H1 (cell line): ENCODE measurements around the gene TRIM45. TPM values are rescaled to one million over a fixed set of nuclear protein-coding genes. Genes with fewer than 3 reads are reported as not detected.

ENCODE experiments used
- CTCF ChIA-PET: fragments of 300-600 bp; sonication (Branson Sonifier 250); formaldehyde crosslinking; loops from one replicate; lab custom pipeline; 2021; ENCODE audit not compliant: partially characterized antibody; lab: Charles Lee
- POLR2A ChIA-PET: fragments of 300-600 bp; sonication (Branson Sonifier 250); formaldehyde crosslinking; loops from one replicate; lab custom pipeline; 2021; ENCODE audit warnings: inconsistent platforms; ENCODE audit not compliant: partially characterized antibody; lab: Charles Lee
- DNase-seq, 2 experiments: peaks; one replicate each; pipeline versions ENCODE4 v3.0.0 to v3.0.0-alpha.2; 2010 to 2022; ENCODE audit warnings: low spot score in 2 of 2, low read depth in 1 of 2, mixed read lengths in 1 of 2
- FAIRE-seq: peaks from 2 replicates; lab custom pipeline; 2011; peaks lifted over from hg19 to GRCh38; lab: Jason Lieb, UNC
- H2AFZ ChIP-seq: 2 replicates; pipeline ENCODE4 v1.8.1; 2012; ENCODE audit warnings: low read length, inconsistent platforms
- H2AK5ac ChIP-seq: 2 replicates; pipeline ENCODE4 v1.6.1; 2013; ENCODE audit warnings: low read depth, low read length
- H2BK120ac ChIP-seq: replicated peaks from 2 replicates; pipeline ENCODE3; 2013; ENCODE audit warnings: low read depth, low read length, inconsistent platforms
- H2BK12ac ChIP-seq: 2 replicates; pipeline ENCODE4 v1.6.1; 2013; ENCODE audit warnings: low read depth, low read length
- H2BK15ac ChIP-seq: 2 replicates; pipeline ENCODE4 v1.6.1; 2013; ENCODE audit warnings: low read length
- H2BK20ac ChIP-seq: 2 replicates; pipeline ENCODE4 v1.6.1; 2013; ENCODE audit warnings: low read length
- H2BK5ac ChIP-seq: 2 replicates; pipeline ENCODE4 v1.6.1; 2013; ENCODE audit warnings: low read depth, low read length
- H3K14ac ChIP-seq: 2 replicates; pipeline ENCODE4 v1.6.1; 2013; ENCODE audit warnings: inconsistent platforms; ENCODE audit not compliant: insufficient read length
- H3K18ac ChIP-seq: 2 replicates; pipeline ENCODE4 v1.6.1; 2013; ENCODE audit warnings: low read length; ENCODE audit errors: extremely low read depth
- H3K23ac ChIP-seq: 2 replicates; pipeline ENCODE4 v1.6.1; 2013; ENCODE audit warnings: inconsistent platforms; ENCODE audit not compliant: insufficient read length
- H3K23me2 ChIP-seq: 2 replicates; pipeline ENCODE4 v1.6.1; 2013; ENCODE audit warnings: low read depth, low read length
- H3K27ac ChIP-seq: 2 replicates; pipeline ENCODE4 v1.6.1; 2011; ENCODE audit warnings: low read depth, low read length, inconsistent platforms
- H3K27me3 ChIP-seq, 4 experiments: replicated peaks in 1 of 4; 1 replicate in 1 of 4; 2 replicates in 3 of 4; pipeline versions ENCODE4 v1.6.1 to v1.8.1; 2011 to 2013; ENCODE audit warnings: low read length in 3 of 4, mild to moderate bottlenecking in 3 of 4, inconsistent platforms in 2 of 4, mixed read lengths in 2 of 4, moderate library complexity in 1 of 4; ENCODE audit not compliant: control insufficient read depth in 3 of 4, insufficient read depth in 3 of 4; ENCODE audit errors: extremely low read depth in 1 of 4
- H3K36me3 ChIP-seq, 4 experiments: 2 replicates each; pipeline versions ENCODE4 v1.6.1 to v1.8.1; 2011 to 2013; ENCODE audit warnings: mild to moderate bottlenecking in 4 of 4, low read length in 3 of 4, moderate library complexity in 2 of 4, control low read depth in 1 of 4, inconsistent platforms in 1 of 4; ENCODE audit not compliant: insufficient read depth in 4 of 4, control insufficient read depth in 2 of 4
- H3K4ac ChIP-seq: replicated peaks from 2 replicates; pipeline ENCODE3; 2013; ENCODE audit warnings: low read length, low read depth, mixed read lengths, inconsistent platforms; ENCODE audit not compliant: insufficient read length
- H3K4me1 ChIP-seq, 4 experiments: replicated peaks in 1 of 4; 1 replicate in 1 of 4; 2 replicates in 3 of 4; pipeline versions ENCODE4 v1.6.1 to v1.8.1; 2011 to 2013; ENCODE audit warnings: low read length in 3 of 4, inconsistent platforms in 2 of 4, mixed read lengths in 1 of 4; ENCODE audit not compliant: insufficient read depth in 4 of 4, control insufficient read depth in 3 of 4
- H3K4me2 ChIP-seq, 2 experiments: 2 replicates each; pipeline versions ENCODE4 v1.6.1 to v1.8.1; 2011 to 2013; ENCODE audit warnings: low read depth in 2 of 2, low read length in 2 of 2, control low read depth in 1 of 2, inconsistent platforms in 1 of 2, mild to moderate bottlenecking in 1 of 2; ENCODE audit not compliant: insufficient read depth in 1 of 2
- H3K4me3 ChIP-seq, 4 experiments: fragments of 200-600, 300-600 bp in 1 of 4; sonication (generic), shearing (Covaris generic), sonication (Bioruptor Twin) in 1 of 4; 2 replicates each; pipeline versions ENCODE4 v1.5.1 to v1.8.1; 2011 to 2016; ENCODE audit warnings: low read length in 4 of 4, low read depth in 3 of 4, control low read depth in 2 of 4, inconsistent platforms in 2 of 4, mild to moderate bottlenecking in 2 of 4, mixed read lengths in 1 of 4, moderate library complexity in 1 of 4; ENCODE audit not compliant: insufficient read depth in 2 of 4; ENCODE audit errors: extremely low read depth in 1 of 4
- H3K56ac ChIP-seq: replicated peaks from 2 replicates; pipeline ENCODE3; 2013; ENCODE audit warnings: low read depth, mild to moderate bottlenecking, mixed read lengths, low read length, inconsistent platforms; ENCODE audit not compliant: insufficient read length
- H3K79me1 ChIP-seq: 2 replicates; pipeline ENCODE4 v1.6.1; 2013; ENCODE audit warnings: low read depth, low read length, control low read depth
- H3K79me2 ChIP-seq, 2 experiments: 2 replicates each; pipeline versions ENCODE4 v1.6.1 to v1.8.1; 2012 to 2013; ENCODE audit warnings: low read length in 2 of 2, mild to moderate bottlenecking in 2 of 2, inconsistent platforms in 1 of 2; ENCODE audit not compliant: insufficient read depth in 2 of 2, control insufficient read depth in 1 of 2
- H3K9ac ChIP-seq, 4 experiments: replicated peaks in 1 of 4; 1 replicate in 1 of 4; 2 replicates in 3 of 4; pipeline versions ENCODE4 v1.6.1 to v1.8.1; 2011 to 2013; ENCODE audit warnings: low read depth in 3 of 4, low read length in 3 of 4, control low read depth in 2 of 4, mild to moderate bottlenecking in 2 of 4, moderate library complexity in 2 of 4, inconsistent platforms in 1 of 4; ENCODE audit errors: extremely low read depth in 1 of 4
- H3K9me3 ChIP-seq, 2 experiments: 2 replicates each; pipeline versions ENCODE4 v1.6.1 to v1.8.1; 2012 to 2013; ENCODE audit warnings: mild to moderate bottlenecking in 2 of 2, moderate library complexity in 2 of 2, control low read depth in 1 of 2, inconsistent platforms in 1 of 2, low read depth in 1 of 2, low read length in 1 of 2, mixed read lengths in 1 of 2; ENCODE audit not compliant: insufficient read depth in 2 of 2
- H4K20me1 ChIP-seq, 2 experiments: replicated peaks in 1 of 2; 2 replicates each; pipeline versions ENCODE3 to v1.8.1; 2011 to 2013; ENCODE audit warnings: inconsistent platforms in 2 of 2, low read length in 2 of 2, mild to moderate bottlenecking in 1 of 2; ENCODE audit not compliant: insufficient read depth in 2 of 2, control insufficient read depth in 1 of 2
- H4K5ac ChIP-seq: 2 replicates; pipeline ENCODE4 v1.6.1; 2013; ENCODE audit warnings: low read length, low read depth, mixed read lengths, inconsistent platforms; ENCODE audit not compliant: insufficient read length
- H4K8ac ChIP-seq: 2 replicates; pipeline ENCODE4 v1.8.0; 2013; ENCODE audit warnings: mild to moderate bottlenecking, moderate library complexity, low read length, inconsistent platforms; ENCODE audit not compliant: insufficient read depth; ENCODE audit errors: extremely low read depth
- H4K91ac ChIP-seq: replicated peaks from 2 replicates; pipeline ENCODE3; 2013; ENCODE audit warnings: low read length, mixed read lengths, inconsistent platforms; ENCODE audit not compliant: insufficient read length
- BACH1 ChIP-seq: IDR thresholded peaks from 2 replicates; pipeline ENCODE4 v1.6.1; 2012; ENCODE audit warnings: low read length, improper control_type of control experiment
- HDAC2 ChIP-seq, 2 experiments: fragments of 300-600 bp in 1 of 2; sonication (generic) in 1 of 2; IDR thresholded peaks; 2 replicates each; pipeline ENCODE4 v1.6.1; 2011 to 2012; ENCODE audit warnings: low read depth in 2 of 2, low read length in 2 of 2, mild to moderate bottlenecking in 2 of 2, moderate library complexity in 2 of 2, borderline replicate concordance in 1 of 2, inconsistent platforms in 1 of 2
- TAF1 ChIP-seq: IDR thresholded peaks from 2 replicates; pipeline ENCODE4 v1.6.1; 2011; ENCODE audit warnings: mild to moderate bottlenecking, low read depth, low read length
- WGBS, 2 experiments: shearing (Covaris generic) in 1 of 2; methylation state at CpG; one replicate each; pipeline versions ENCODE4 v1.1.6 to v1.1.7; 2013 to 2015; ENCODE audit warnings: low lambda C conversion rate in 2 of 2, mixed read lengths in 2 of 2, inconsistent platforms in 1 of 2, low coverage in 1 of 2, missing lambda C conversion rate in 1 of 2; ENCODE audit not compliant: insufficient replicate concordance in 2 of 2, insufficient coverage in 1 of 2, insufficient read length in 1 of 2; ENCODE audit errors: extremely low coverage in 1 of 2, missing lambda C conversion rate in 1 of 2; 5-methylcytosine and 5-hydroxymethylcytosine counted together
- polyA plus RNA-seq, 7 experiments: library from polyadenylated mRNA; depleted of rRNA in 3 of 7; stranded (reverse) in 5 of 7; unstranded in 2 of 7; fragments of >200 nt in 5 of 7; fragments of 200-250 nt in 2 of 7; gene quantifications; 1 replicate in 5 of 7; 2 replicates in 1 of 7; 4 replicates in 1 of 7; pipeline versions ENCODE4 v1.2.1 to v1.2.3, GENCODE V29; 2011 to 2013; ENCODE audit warnings: missing spikeins in 2 of 7, mixed read lengths in 2 of 7
- total RNA-seq: library from RNA; stranded (reverse); fragmentation: NEBNext Ultra II Directional; extraction: Animal tissue kit (Norgen Biotek cat#: 25700); gene quantifications from 2 replicates; pipeline ENCODE4 v1.2.1, GENCODE V29; 2021
- TF ChIP-seq, protein P1 (sequence below): IDR thresholded peaks from 2 replicates; pipeline ENCODE4 v1.6.1; 2012; ENCODE audit warnings: inconsistent platforms

TRIM45 gene
- total and polyA plus RNA-seq, 2 of the 8 experiments (the other 6 are each of a cell fraction or from before 2014, with no cell fraction given) = 13.7 to 16.7 TPM

DNA sequence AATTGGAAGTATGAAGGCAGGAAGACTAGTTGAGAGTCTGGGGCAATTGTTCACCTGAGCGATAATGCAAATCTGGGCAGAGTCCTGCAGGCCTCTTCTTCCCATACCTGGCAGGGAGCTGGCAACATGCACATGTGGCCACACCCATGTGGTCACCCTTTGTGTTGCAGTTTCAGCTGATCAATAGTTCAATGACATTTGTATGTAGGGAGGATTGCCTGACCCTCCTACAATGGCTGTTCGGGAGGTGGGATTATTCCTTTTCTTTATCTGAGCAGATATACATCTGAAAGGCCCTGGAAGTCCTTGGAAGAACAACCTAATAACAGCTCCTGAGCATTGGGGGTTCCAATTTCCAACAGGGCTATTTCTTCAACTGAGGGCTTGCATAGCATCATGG is 15.2 kb upstream of the TRIM45 start:
- no peaks in the 10 kb centered on the region for H3K36me3 ChIP-seq
- H4K91ac ChIP-seq = no peak overlapping the region
- no peak overlapping the region for H3K14ac ChIP-seq
- no peak overlapping the region for H3K27ac ChIP-seq
- H2BK20ac ChIP-seq = 0 out of 2 replicates have a peak overlapping the region, but pooled peaks have one; percentile 53
- peak overlapping the region; percentile 41 for H2BK120ac ChIP-seq
- no peak overlapping the region for H3K4me3 ChIP-seq
- no peaks in the 10 kb centered on the region; the same call in 1 of the 2 replicates for H3K23me2 ChIP-seq
- H2BK5ac ChIP-seq = no peak overlapping the region
- no peak overlapping the region for H3K4ac ChIP-seq
- H3K23ac ChIP-seq = no peak overlapping the region
- H3K4me1 ChIP-seq = peaks cover 0 to 16% (median 12%) of the 10 kb centered on the region in 4 experiments; a peak in 4 of 7 replicates
- H3K79me2 ChIP-seq = no peaks in the 10 kb centered on the region
- no peak overlapping the region for H3K56ac ChIP-seq
- no peaks in the 10 kb centered on the region for H3K27me3 ChIP-seq
- H3K18ac ChIP-seq = no peak overlapping the region; the same call in 1 of the 2 replicates
- no peaks in the 10 kb centered on the region for H3K79me1 ChIP-seq
- FAIRE-seq (no peak), DNase-seq (no peak)
- no peaks in the 10 kb centered on the region for H3K9me3 ChIP-seq
- H2BK12ac ChIP-seq = 0 out of 2 replicates have a peak overlapping the region, but pooled peaks have one; percentile 60
- peak overlapping the region; percentile 2 to 36; a peak in 2 of 4 replicates for H3K4me2 ChIP-seq
- H4K20me1 ChIP-seq = no peaks in the 10 kb centered on the region
- no peak overlapping the region for H4K5ac ChIP-seq
- no peak overlapping the region for H2BK15ac ChIP-seq
- ChIA-PET CTCF (interaction anchor here (0.7 to 4.3 kb wide), 5 partner anchors 9 to 148 kb away, joined by 3 to 23 read pairs (median 9); no protein-coding TSS in a partner anchor), POLR2A (interaction anchor here (0.6 to 1.1 kb wide), 2 partner anchors 120 to 148 kb away, joined by 3 read pairs; no protein-coding TSS in a partner anchor)
- WGBS, 2 experiments = 31% methylated on average over 2 of the region's 2 CpGs; no CpG with 5 or more reads in 1 of the 2 experiments
- TF ChIP-seq, protein P1, sequence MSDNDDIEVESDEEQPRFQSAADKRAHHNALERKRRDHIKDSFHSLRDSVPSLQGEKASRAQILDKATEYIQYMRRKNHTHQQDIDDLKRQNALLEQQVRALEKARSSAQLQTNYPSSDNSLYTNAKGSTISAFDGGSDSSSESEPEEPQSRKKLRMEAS = peak; percentile 65
- TF ChIP-seq TAF1 = no peak
- TF ChIP-seq BACH1 = no peak
- no peak for TF ChIP-seq HDAC2 (IDR thresholded peaks at IDR 0.05; ENCODE audit: borderline replicate concordance in 1 of 2, low read depth in 2 of 2, low read length in 2 of 2)
- no peak overlapping the region for H4K8ac ChIP-seq
- no peak overlapping the region for H3K9ac ChIP-seq
- H2AFZ ChIP-seq = no peak overlapping the region
- H2AK5ac ChIP-seq = no peak overlapping the region
